Left renal cortex interstitium (tissue), 4 donors: ENCODE data around the gene NRAP. TPM values are rescaled to one million over a fixed set of nuclear protein-coding genes. Genes with fewer than 3 reads are reported as not detected.

ENCODE experiments used
- DNase-seq, 4 donors: peaks; one replicate each; pipeline ENCODE4 v3.0.0-alpha.2; 2013; ENCODE audit warnings: low read depth in 4 of 4, low spot score in 2 of 4, missing footprints in 1 of 4
- polyA plus RNA-seq, 4 donors: library from polyadenylated mRNA; unstranded; fragments of 120-200 nt; gene quantifications; one replicate each; pipeline ENCODE4 v1.2.1, GENCODE V29; 2013; ENCODE audit not compliant: insufficient read length in 4 of 4

NRAP gene
- polyA plus RNA-seq, 4 donors = 0.03 TPM; not detected in 2

DNA sequence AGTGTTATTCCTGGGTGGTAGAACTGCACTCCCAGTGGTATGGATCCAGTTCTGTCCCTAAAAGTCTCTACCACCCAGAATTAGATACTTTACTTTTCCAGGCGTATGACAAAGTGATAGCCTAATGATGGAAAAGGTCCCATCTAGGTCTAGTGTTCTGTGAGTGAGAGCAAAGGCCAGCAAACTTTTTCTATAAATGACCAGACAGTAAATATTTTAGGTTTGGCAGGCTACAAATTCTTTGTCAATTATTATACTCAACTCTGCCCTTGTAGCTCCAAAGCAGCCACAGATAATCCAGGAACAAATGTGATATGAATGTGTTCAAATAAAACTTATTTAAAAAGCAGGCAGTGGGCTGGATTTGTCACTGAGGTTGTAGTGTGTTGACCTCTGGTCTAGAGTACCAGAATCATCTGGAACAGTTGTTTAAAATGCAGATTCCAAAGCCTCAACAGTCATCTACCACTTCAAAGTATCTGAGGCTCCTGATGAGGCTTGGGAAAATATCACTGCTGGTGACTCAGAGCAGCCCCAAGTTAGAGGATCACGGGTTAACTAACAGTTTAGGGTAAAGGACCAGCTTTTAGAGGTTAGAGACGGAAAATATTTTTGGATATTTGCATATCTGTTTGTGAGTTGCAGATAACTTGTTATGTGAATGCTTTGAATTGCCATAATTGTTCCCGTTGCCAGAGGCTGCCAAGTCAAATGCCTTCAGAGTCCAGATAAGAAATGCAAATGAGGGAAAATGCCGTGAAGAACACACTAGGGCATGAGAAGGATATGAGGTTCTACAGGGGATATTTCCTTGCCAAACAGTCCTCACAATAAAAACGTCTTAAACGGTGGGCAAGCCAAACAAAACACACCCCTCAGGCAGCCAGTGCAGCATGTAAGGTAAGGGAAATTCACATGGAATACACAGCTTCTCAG is 19.4 kb downstream of the NRAP start:
- DNase-seq = no peak

DNA sequence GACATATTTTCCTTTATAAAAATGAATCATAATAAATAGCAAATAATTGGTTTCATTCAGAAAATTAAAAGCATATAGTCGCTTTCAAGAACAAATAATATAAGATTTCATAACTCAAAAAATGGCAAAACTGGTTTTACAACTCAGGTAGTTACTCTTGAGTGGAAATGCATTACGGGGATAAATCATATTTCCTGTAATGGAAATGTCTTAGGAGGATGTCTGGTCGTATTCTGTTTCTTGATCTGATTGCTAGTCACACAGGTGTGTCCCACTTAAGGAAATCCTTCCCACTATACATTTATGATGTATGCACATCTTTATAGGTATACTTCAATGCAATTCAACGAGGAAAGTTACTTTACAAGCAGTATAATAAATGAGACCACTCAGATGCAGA is 20.7 kb downstream of the NRAP start:
- DNase-seq = no peak

DNA sequence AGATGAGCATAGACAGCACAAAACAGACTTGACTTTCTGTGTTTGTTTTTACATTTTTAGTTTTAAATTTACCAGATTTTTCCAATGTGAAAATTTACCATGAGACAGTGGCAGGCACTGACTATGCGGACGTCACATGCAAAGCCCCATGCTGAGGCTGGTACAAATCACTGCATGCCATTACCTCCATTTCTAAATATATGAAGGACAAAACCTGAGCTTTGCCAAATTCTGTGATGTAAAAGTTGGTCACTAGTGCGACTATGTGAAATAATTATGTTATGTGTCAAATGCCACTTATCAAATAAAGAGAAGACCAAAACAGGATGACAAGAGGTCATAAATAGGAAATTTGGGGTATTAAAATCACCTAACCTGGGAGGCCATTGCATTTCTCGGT is 22.1 kb downstream of the NRAP start:
- DNase-seq = no peak

DNA sequence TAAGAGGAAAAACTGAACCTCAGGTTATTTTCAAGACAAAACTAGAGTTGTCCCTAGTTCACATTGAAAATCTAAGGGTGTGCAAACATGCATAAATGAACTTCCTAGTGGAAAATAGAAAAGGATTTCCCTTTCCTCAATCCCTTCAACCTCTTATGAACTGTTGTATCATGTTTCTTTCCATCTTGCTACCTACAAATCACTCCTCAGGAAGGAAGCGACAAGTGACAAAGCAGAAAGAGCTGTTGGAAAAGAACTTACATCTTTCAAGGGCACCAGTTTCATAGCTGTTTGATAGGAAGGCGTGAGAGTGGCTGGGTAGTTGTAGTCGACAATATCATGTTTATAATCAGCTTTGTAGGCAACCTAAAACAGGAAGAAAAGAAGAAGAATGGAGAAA is 23.9 kb downstream of the NRAP start:
- DNase-seq = no peak

GRCh38 chr10:113631684-113632367 is 32.0 kb downstream of the NRAP start:
- DNase-seq = no peak

DNA sequence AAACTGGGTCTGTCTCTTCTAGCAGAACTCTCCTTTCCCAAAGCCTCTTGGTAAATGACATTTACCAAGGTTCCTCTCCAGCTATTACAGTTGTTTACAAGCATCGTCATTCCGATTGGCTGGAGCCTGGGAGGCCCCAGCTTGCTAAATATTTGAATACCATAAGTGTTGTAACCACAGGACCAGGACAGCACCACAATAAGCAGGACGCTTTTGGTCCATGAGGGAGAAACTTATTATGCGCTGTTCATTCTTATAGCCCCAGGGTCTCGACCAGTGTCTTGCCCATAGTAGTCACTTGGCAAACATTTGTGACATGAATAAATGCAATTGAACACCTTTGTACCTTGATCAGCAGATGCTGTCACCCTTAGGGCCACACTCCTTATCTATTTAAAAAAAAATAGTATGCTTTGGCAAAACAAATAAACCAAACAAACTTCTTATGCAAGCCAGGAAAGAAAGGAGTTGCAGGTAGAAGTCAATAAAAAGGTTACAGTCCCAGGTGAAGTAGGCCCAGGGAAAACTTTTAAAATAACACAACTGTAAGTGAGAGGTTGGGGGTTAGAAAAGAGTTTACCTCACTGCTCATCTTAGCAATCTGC is 32.8 kb downstream of the NRAP start:
- DNase-seq = no peak

GRCh38 chr10:113628607-113629153 is 35.2 kb downstream of the NRAP start:
- DNase-seq = no peak

DNA sequence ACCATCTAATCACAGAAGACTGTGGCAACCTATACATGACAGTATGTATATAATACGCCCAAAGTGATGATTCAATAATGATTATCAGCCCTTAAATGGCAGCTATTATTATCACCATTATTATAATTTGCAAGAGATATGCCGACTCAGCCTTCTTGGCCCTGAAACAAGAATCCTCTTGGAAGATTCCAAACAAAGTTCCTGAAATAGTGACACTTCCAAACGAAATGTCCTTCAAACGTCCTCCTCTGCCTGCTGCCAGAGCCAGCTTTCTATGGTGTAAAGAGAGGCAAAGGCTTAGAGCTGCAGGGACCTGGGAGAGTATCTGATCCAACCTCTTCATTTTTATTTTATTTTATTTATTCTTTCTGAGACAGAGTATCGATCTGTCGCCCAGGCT is 36.0 kb downstream of the NRAP start:
- DNase-seq = no peak

- no peak for DNase-seq
Observed at GRCh38 chr10:113626809-113627355, 37.0 kb downstream of the NRAP start.

GRCh38 chr10:113625461-113626186 is 38.2 kb downstream of the NRAP start:
- no peak for DNase-seq

DNA sequence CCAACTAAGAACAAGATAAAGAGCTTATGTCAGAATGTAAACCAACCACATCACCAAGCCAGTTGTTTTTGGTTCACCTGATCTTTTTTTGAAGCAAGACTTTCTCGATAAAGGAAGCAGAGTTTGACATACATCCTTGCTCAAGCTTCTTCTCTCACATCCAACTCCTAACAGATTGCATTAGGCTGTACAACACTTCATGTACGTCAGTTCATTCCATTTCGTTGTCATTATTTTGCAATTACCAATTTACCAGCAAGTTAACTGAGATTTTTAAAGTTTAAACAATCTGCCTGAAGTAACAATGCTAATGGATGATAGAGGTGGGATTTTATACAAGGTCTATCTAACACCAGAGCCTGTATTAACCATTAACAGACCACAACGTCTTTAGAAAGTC is 41.0 kb downstream of the NRAP start:
- no peak for DNase-seq

DNA sequence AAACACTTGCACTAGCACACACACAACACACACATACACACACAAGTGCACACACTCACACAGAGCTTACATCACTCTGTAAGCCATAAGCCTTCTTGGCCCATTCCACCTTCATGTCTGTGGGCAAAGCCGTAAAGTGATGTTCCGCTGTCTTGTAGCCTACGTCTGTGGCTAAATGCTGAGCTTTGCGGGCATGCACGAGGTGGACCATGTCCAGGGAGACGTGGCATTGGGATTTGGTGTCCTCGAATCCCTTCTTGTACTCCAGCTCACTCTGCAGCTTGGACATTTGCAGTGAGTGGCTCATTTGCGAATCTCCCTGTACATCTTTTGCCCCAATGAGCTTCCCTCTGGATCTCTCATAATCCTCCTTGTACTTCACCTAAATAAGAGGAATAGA is 42.0 kb downstream of the NRAP start:
- no peak for DNase-seq

DNA sequence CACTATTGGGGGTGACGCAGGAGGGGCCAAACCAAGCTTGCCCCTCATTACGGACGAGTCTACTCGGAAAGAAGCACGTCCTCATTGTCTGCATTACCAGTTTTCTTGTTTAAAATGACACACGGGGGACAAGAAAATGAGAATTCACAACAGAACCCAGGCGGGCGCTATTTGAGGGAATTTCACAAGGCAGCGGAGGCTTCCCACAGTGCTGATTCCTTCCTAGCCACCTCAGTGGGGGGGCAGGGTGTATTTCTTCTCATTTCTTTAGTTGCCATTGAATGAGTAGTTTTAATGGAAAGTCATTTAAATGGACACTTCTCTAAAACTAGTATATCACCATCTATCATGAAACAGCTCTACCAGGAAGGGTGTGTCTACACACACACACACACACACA is 42.9 kb downstream of the NRAP start:
- DNase-seq = no peak

- DNase-seq = no peak
Observed at GRCh38 chr10:113620511-113620910, 43.3 kb downstream of the NRAP start.

DNA sequence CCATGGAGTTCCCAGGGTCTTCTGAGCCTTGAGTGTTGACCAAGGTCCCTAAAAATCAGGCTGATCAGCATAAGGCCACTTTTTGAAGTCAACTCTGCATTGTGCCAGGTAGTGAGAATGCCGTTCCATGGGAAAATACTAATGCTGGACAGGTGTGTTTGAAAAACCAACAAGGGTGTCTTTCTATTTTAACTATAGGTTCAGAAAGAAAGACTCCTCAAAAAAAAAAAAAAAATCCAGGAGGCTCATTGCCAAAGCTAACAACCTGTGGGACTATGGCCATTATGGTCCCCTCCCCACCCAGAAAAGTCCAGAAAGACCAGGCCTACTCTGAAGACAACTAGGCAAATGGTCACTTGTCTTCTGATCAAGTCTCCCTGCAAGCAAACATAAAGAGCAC is 44.4 kb downstream of the NRAP start:
- DNase-seq = no peak

- DNase-seq = no peak
Observed at GRCh38 chr10:113618338-113618737, 45.5 kb downstream of the NRAP start.

DNA sequence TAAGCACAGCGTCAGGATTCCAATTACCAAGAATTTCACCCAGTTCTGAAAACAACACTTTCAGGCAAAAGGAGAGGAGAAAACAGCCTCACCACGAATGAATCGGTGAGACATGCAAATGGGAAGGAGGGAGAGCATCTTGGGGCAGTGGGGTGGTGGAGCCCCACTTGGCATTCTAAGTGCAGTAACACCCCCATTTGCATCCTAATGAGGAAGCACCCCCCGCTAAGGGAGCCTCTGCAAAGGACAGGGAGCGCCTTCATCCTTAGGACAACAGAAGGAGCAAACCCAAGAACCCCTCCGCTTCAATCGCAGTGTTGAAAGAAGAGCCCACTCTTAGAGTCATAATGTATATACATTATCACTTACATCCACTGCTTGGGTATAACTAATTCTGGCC is 46.8 kb downstream of the NRAP start:
- DNase-seq = no peak

- no peak for DNase-seq
Observed at GRCh38 chr10:113616244-113617074, 47.4 kb downstream of the NRAP start.

DNA sequence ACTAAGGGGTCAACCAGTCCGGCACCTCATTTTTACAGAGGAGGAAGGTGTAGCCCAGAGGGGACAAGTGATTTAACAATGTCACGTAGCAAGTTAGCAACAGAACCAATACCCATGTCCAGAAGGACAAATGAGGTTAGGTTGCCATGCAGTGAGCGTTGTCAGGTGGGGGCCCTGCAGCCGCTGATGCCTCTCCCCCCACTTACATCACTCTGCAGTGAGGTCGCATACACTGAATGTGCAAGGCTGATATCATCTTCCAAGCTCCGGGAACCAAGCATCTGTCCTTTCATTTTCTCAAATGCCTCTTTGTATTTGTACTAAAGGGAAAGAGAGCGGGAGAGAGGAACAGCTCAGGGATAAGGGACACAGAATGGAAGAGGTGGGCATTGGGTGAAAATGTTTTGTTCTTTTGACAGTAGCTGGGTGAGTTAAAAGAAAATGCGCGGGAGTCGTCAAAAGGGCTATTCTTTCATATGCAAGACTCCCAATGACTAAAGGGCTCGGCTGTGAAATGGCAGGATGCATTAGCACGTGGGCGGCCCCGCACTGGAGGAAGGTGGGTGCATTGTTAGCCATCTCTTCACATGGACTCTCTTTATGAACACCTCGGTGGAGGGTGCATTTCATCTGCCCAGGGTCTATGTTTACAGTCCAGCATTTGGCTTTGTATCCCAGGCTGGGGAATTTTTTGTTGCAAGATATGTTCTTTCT is 49.7 kb downstream of the NRAP start:
- no peak for DNase-seq
